HepG2 (cell line): ENCODE results near the gene EXOC6B. TPM values are rescaled to one million over a fixed set of nuclear protein-coding genes. Genes with fewer than 3 reads are reported as not detected.

Experiments
- ATAC-seq: fragments of 200-7000 bp; cut with Tn5 transposase; 3 replicates; pipeline ENCODE4 v1.9.1; 2020; ENCODE audit warnings: mild to moderate bottlenecking, moderate library complexity
- BruUV-seq: library from RNA; stranded (reverse); fragments of 400-500 nt; replicated peaks from 2 replicates; lab custom pipeline; 2021; lab: Mats Ljungman, UMichigan
- CTCF ChIA-PET: fragments of 300-600 bp; formaldehyde crosslinking; extraction: SDS; loops from one replicate; lab custom pipeline; 2021; ENCODE audit warnings: low total read pairs, inconsistent platforms, low intra/inter-chr PET ratio; lab: Yijun Ruan, JAX
- POLR2A ChIA-PET: fragments of 350-600 bp; sonication (Branson Sonifier 250); formaldehyde crosslinking; loops from one replicate; lab custom pipeline; 2020; ENCODE audit warnings: antibody characterized with exemption, inconsistent platforms; lab: Yijun Ruan, JAX
- DNase-seq: peaks from one replicate; pipeline ENCODE4 v3.0.0-alpha.2; 2015; ENCODE audit warnings: low spot score
- FAIRE-seq: peaks from 3 replicates; lab custom pipeline; 2011; peaks lifted over from hg19 to GRCh38; lab: Jason Lieb, UNC
- H2AFZ ChIP-seq: one replicate; pipeline ENCODE4 v1.6.1; 2011; ENCODE audit warnings: low read length, inconsistent platforms
- H3K27ac ChIP-seq: fragments of 300-600 bp; 3 replicates; pipeline ENCODE4 v1.8.0; 2011; ENCODE audit warnings: mixed run types, mild to moderate bottlenecking, mixed read lengths, low read length, inconsistent platforms; ENCODE audit not compliant: insufficient read depth; ENCODE audit errors: extremely low read length
- H3K27me3 ChIP-seq, 2 experiments: fragments of 200-600 bp in 1 of 2; 2 replicates in 1 of 2; 3 replicates in 1 of 2; pipeline versions ENCODE4 v1.6.0 to v1.8.0; 2011; ENCODE audit warnings: low read length in 2 of 2, mild to moderate bottlenecking in 2 of 2, moderate library complexity in 2 of 2, inconsistent platforms in 1 of 2; ENCODE audit not compliant: insufficient read depth in 2 of 2, control insufficient read depth in 1 of 2
- H3K36me3 ChIP-seq, 2 experiments: fragments of 200-600 bp in 1 of 2; replicated peaks in 1 of 2; 2 replicates in 1 of 2; 3 replicates in 1 of 2; pipeline versions ENCODE4 v1.5.1 to v1.8.0; 2011; ENCODE audit warnings: low read length in 2 of 2, inconsistent platforms in 1 of 2; ENCODE audit not compliant: insufficient read depth in 2 of 2, control insufficient read depth in 1 of 2
- H3K4me1 ChIP-seq: 2 replicates; pipeline ENCODE4 v1.5.1; 2012; ENCODE audit warnings: low read length, inconsistent platforms; ENCODE audit not compliant: insufficient read depth
- H3K4me2 ChIP-seq: 2 replicates; pipeline ENCODE4 v1.6.0; 2011; ENCODE audit warnings: low read depth, low read length, inconsistent platforms
- H3K4me3 ChIP-seq, 3 experiments: fragments of 200-600 bp in 1 of 3; sonication (generic), shearing (Covaris generic) in 1 of 3; replicated peaks in 1 of 3; 2 replicates each; pipeline ENCODE4 v1.5.1; 2011 to 2016; ENCODE audit warnings: low read length in 3 of 3, inconsistent platforms in 2 of 3, low read depth in 2 of 3, mild to moderate bottlenecking in 2 of 3, control low read depth in 1 of 3, mixed read lengths in 1 of 3; ENCODE audit not compliant: insufficient read depth in 1 of 3
- H3K79me2 ChIP-seq: one replicate; pipeline ENCODE4 v1.6.1; 2011; ENCODE audit warnings: low read length, inconsistent platforms; ENCODE audit not compliant: insufficient read depth
- H3K9ac ChIP-seq: 2 replicates; pipeline ENCODE4 v1.6.0; 2011; ENCODE audit warnings: mild to moderate bottlenecking, low read depth, low read length, inconsistent platforms; ENCODE audit not compliant: insufficient read depth
- H3K9me3 ChIP-seq: 2 replicates; pipeline ENCODE4 v1.5.1; 2012; ENCODE audit warnings: mild to moderate bottlenecking, low read length
- H4K20me1 ChIP-seq: 2 replicates; pipeline ENCODE4 v1.6.0; 2011; ENCODE audit warnings: inconsistent platforms, mild to moderate bottlenecking, low read length, moderate library complexity; ENCODE audit not compliant: insufficient read depth
- ATAD3A ChIP-seq: sonication (generic); formaldehyde crosslinking; IDR thresholded peaks from 2 replicates; pipeline ENCODE4 v1.4.0; 2020; ENCODE audit warnings: missing genetic modification reagents
- FOSL2 ChIP-seq: sonication (generic); formaldehyde crosslinking; IDR thresholded peaks from 2 replicates; pipeline ENCODE4 v1.4.0; 2020; ENCODE audit warnings: missing genetic modification reagents
- FOXP1 ChIP-seq, 2 experiments: fragments of 450-650 bp in 1 of 2; IDR thresholded peaks; 2 replicates each; pipeline ENCODE4 v1.6.1; 2017 to 2018; ENCODE audit warnings: antibody characterized with exemption in 1 of 2
- KLF12 ChIP-seq: sonication (generic); formaldehyde crosslinking; IDR thresholded peaks from 2 replicates; pipeline ENCODE4 v1.4.0; 2020; ENCODE audit warnings: missing genetic modification reagents, borderline replicate concordance
- KLF6 ChIP-seq: IDR thresholded peaks from 2 replicates; pipeline ENCODE4 v1.8.0; 2016; ENCODE audit warnings: missing biosample characterization, missing genetic modification reagents
- MTF1 ChIP-seq: sonication (generic); formaldehyde crosslinking; IDR thresholded peaks from 2 replicates; pipeline ENCODE4 v1.5.0; 2020; ENCODE audit warnings: missing genetic modification reagents
- NFE2L1 ChIP-seq: sonication (generic); formaldehyde crosslinking; IDR thresholded peaks from 2 replicates; pipeline ENCODE4 v1.4.0; 2020; ENCODE audit warnings: missing genetic modification reagents, mild to moderate bottlenecking, borderline replicate concordance
- SMAD1 ChIP-seq: sonication (generic); formaldehyde crosslinking; IDR thresholded peaks from 2 replicates; pipeline ENCODE4 v1.4.0; 2020; ENCODE audit warnings: missing genetic modification reagents, low read depth, mild to moderate bottlenecking, borderline replicate concordance
- TOE1 ChIP-seq: sonication (generic); formaldehyde crosslinking; IDR thresholded peaks from 2 replicates; pipeline ENCODE4 v1.4.0; 2020; ENCODE audit warnings: mild to moderate bottlenecking, missing genetic modification reagents
- ZBTB38 ChIP-seq: sonication (generic); formaldehyde crosslinking; IDR thresholded peaks from 2 replicates; pipeline ENCODE4 v1.5.1; 2020; ENCODE audit warnings: mild to moderate bottlenecking, missing genetic modification reagents
- ZNF737 ChIP-seq: sonication (generic); formaldehyde crosslinking; IDR thresholded peaks from 2 replicates; pipeline ENCODE4 v1.5.0; 2020; ENCODE audit warnings: missing genetic modification reagents, mild to moderate bottlenecking, borderline replicate concordance
- ZNF83 ChIP-seq: sonication (generic); formaldehyde crosslinking; IDR thresholded peaks from 2 replicates; pipeline ENCODE4 v1.4.0; 2020; ENCODE audit warnings: missing genetic modification reagents, mild to moderate bottlenecking, borderline replicate concordance
- in situ Hi-C: cut with HindIII; loops from 2 replicates; pipeline ENCODE4 v1.10.0; 2017; ENCODE audit warnings: low pct_unique_long_range_greater_than_20kb; ENCODE audit not compliant: extremely low pct_ligation_motif_present
- intact Hi-C: fragments of 100-400 bp; cut with micrococcal nuclease; formaldehyde crosslinking; loops from one replicate; pipeline ENCODE4 v1.10.0; 2022; ENCODE audit not compliant: unreplicated experiment
- polyA plus RNA-seq, 8 experiments: library from polyadenylated mRNA; depleted of rRNA in 3 of 8; stranded (reverse) in 7 of 8; unstranded in 1 of 8; fragments of >200 nt; fragmentation: Illumina TruSeq in 4 of 8; extraction: Trizol in 4 of 8; gene quantifications; 2 replicates each; pipeline versions ENCODE4 v1.2.1 to v1.2.3, GENCODE V29; 2011 to 2016; ENCODE audit warnings: low read depth in 4 of 8, missing spikeins in 1 of 8, mixed read lengths in 1 of 8; ENCODE audit not compliant: insufficient read depth in 1 of 8
- total RNA-seq, 5 experiments: library from RNA; depleted of rRNA; stranded (reverse); fragments of >200 nt; fragmentation: Illumina TruSeq; extraction: Trizol; gene quantifications; 2 replicates each; pipeline ENCODE4 v1.2.3, GENCODE V29; 2016; ENCODE audit warnings: low read depth in 1 of 5
- TF ChIP-seq, protein P1 (sequence below): IDR thresholded peaks from 2 replicates; pipeline ENCODE4 v1.6.1; 2016; ENCODE audit warnings: low read depth, borderline replicate concordance
- TF ChIP-seq, protein P2 (sequence below), 2 experiments: fragments of 450-650 bp in 1 of 2; sonication (generic) in 1 of 2; formaldehyde crosslinking; IDR thresholded peaks; 2 replicates each; pipeline versions ENCODE4 v1.5.0 to v1.8.0; 2020 to 2022; ENCODE audit warnings: mild to moderate bottlenecking in 1 of 2, missing genetic modification reagents in 1 of 2
- TF ChIP-seq, protein P3 (sequence below): sonication (generic); formaldehyde crosslinking; IDR thresholded peaks from 2 replicates; pipeline ENCODE4 v1.5.0; 2020; ENCODE audit warnings: mild to moderate bottlenecking, missing genetic modification reagents
- TF ChIP-seq, protein P4 (sequence below): sonication (generic); formaldehyde crosslinking; IDR thresholded peaks from 2 replicates; pipeline ENCODE4 v1.5.1; 2020; ENCODE audit warnings: mild to moderate bottlenecking, missing genetic modification reagents, moderate library complexity

Gene EXOC6B
- total and polyA plus RNA-seq, 2 of the 13 experiments (the other 11 are each of a cell fraction or from before 2014, with no cell fraction given): 9.1 to 15.9 TPM

- TF ChIP-seq ZBTB38 (no peak), ATAD3A (CRISPR knock-in tag) (no peak)
Measured at GRCh38 chr2:72338076-72338475, 487.8 kb downstream of the EXOC6B start (continued).

DNA sequence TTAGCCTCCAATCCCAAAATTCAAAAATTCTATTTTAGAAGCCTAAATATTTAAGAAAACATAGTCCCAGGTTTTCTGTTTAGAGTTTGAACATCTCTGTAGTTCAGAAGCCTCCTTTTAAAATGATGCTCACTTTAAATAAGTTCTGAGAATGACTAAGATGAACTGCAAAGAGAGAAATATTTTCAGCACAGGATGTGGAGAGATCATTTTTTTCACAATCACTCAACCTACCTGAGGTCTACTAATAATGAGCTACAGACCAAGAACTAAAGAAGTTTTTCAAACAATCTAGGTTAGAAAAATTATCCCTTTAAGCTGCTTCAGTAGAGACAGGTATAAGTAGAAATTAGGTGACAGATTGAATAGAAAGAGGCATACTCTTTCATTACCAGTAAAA, 493.1 kb downstream of the EXOC6B start:
- no peak overlapping the region for H3K4me3 ChIP-seq
- no peaks in the 10 kb centered on the region for H3K9me3 ChIP-seq
- TF ChIP-seq FOXP1 (IDR thresholded peaks at IDR 0.05) (no peak), FOXP1 (CRISPR knock-in tag; IDR thresholded peaks at IDR 0.05) (no peak), MTF1 (no peak), SMAD1 (CRISPR knock-in tag) (no peak), ZNF83 (no peak), FOSL2 (CRISPR knock-in tag) (no peak), KLF6 (CRISPR knock-in tag) (no peak), NFE2L1 (no peak), TOE1 (CRISPR knock-in tag) (no peak), ZNF737 (CRISPR knock-in tag) (no peak), KLF12 (no peak)
- TF ChIP-seq, protein P1, sequence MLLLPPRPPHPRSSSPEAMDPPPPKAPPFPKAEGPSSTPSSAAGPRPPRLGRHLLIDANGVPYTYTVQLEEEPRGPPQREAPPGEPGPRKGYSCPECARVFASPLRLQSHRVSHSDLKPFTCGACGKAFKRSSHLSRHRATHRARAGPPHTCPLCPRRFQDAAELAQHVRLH (CRISPR knock-in tag): no peak
- TF ChIP-seq, protein P2, sequence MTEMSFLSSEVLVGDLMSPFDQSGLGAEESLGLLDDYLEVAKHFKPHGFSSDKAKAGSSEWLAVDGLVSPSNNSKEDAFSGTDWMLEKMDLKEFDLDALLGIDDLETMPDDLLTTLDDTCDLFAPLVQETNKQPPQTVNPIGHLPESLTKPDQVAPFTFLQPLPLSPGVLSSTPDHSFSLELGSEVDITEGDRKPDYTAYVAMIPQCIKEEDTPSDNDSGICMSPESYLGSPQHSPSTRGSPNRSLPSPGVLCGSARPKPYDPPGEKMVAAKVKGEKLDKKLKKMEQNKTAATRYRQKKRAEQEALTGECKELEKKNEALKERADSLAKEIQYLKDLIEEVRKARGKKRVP (CRISPR knock-in tag; IDR thresholded peaks at IDR 0.05): no peak
- TF ChIP-seq, protein P3, sequence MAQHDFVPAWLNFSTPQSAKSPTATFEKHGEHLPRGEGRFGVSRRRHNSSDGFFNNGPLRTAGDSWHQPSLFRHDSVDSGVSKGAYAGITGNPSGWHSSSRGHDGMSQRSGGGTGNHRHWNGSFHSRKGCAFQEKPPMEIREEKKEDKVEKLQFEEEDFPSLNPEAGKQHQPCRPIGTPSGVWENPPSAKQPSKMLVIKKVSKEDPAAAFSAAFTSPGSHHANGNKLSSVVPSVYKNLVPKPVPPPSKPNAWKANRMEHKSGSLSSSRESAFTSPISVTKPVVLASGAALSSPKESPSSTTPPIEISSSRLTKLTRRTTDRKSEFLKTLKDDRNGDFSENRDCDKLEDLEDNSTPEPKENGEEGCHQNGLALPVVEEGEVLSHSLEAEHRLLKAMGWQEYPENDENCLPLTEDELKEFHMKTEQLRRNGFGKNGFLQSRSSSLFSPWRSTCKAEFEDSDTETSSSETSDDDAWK (CRISPR knock-in tag): no peak
- TF ChIP-seq, protein P4, sequence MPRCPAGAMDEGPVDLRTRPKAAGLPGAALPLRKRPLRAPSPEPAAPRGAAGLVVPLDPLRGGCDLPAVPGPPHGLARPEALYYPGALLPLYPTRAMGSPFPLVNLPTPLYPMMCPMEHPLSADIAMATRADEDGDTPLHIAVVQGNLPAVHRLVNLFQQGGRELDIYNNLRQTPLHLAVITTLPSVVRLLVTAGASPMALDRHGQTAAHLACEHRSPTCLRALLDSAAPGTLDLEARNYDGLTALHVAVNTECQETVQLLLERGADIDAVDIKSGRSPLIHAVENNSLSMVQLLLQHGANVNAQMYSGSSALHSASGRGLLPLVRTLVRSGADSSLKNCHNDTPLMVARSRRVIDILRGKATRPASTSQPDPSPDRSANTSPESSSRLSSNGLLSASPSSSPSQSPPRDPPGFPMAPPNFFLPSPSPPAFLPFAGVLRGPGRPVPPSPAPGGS (CRISPR knock-in tag): no peak
- intact Hi-C loops (no loop called here), in situ Hi-C loops (no loop called here)
- FAIRE-seq (no peak), ATAC-seq (no peak), DNase-seq (no peak)
- H3K9ac ChIP-seq: no peak overlapping the region
- POLR2A ChIA-PET: no interaction called here
- H3K27me3 ChIP-seq: no peaks in the 10 kb centered on the region
- CTCF ChIA-PET: no interaction called here
- H3K79me2 ChIP-seq: no peaks in the 10 kb centered on the region
- no peaks in the 10 kb centered on the region for H4K20me1 ChIP-seq
- no peak overlapping the region for H3K27ac ChIP-seq
- no peak overlapping the region for H3K4me2 ChIP-seq
- no peaks in the 10 kb centered on the region for H3K36me3 ChIP-seq
- H2AFZ ChIP-seq: no peak overlapping the region
- no peaks in the 10 kb centered on the region for H3K4me1 ChIP-seq
- BruUV-seq: no TSS peak
